SU-DHL-6 (cell line): ENCODE measurements around the gene ADAM10.

ENCODE experiments used
- CTCF ChIP-seq: fragments of 200-600 bp; sonication (generic); IDR thresholded peaks from one replicate; pipeline ENCODE4 v1.5.1; 2017; ENCODE audit warnings: antibody characterized with exemption, mild to moderate bottlenecking, low read length, moderate library complexity; ENCODE audit not compliant: insufficient read depth, poor library complexity, severe bottlenecking
- EZH2phosphoT487 ChIP-seq: fragments of 200-600 bp; sonication (generic), shearing (Covaris generic); conservative IDR thresholded peaks from 2 replicates; pipeline ENCODE4 v1.6.1; 2018; ENCODE audit warnings: mild to moderate bottlenecking, antibody characterized with exemption, low read length, moderate library complexity, mixed read lengths

- TF ChIP-seq CTCF, result no peak
- TF ChIP-seq EZH2phosphoT487, result no peak
Observed at GRCh38 chr15:58631319-58631718, 118.2 kb downstream of the ADAM10 start.
